GM23338 (cell line): Measurements from ENCODE around the gene SUSD1. TPM values are rescaled to one million over a fixed set of nuclear protein-coding genes. Genes with fewer than 3 reads are reported as not detected.

ENCODE experiments used
- ATAC-seq: fragments of 200-7000 bp; cut with Tn5 transposase; 3 replicates; pipeline ENCODE4 v1.9.1; 2020
- DNase-seq: peaks from one replicate; pipeline ENCODE4 v3.0.0-alpha.2; 2015; ENCODE audit warnings: low spot score
- H2AFZ ChIP-seq: fragments of 200-600 bp; sonication (generic); 2 replicates; pipeline ENCODE4 v1.8.0; 2016; ENCODE audit warnings: antibody characterized with exemption, mild to moderate bottlenecking, moderate library complexity
- H3F3A ChIP-seq: fragments of 200-600 bp; sonication (generic); replicated peaks from 2 replicates; pipeline ENCODE4 v1.8.0; 2017; ENCODE audit warnings: antibody characterized with exemption, mixed run types, low read depth
- H3K27ac ChIP-seq: fragments of 200-600 bp; sonication (generic); 2 replicates; pipeline ENCODE4 v1.6.1; 2016; ENCODE audit warnings: low read depth
- H3K27me3 ChIP-seq: fragments of 200-600 bp; sonication (generic); 2 replicates; pipeline ENCODE4 v1.8.0; 2016; ENCODE audit warnings: mild to moderate bottlenecking, mixed run types, moderate library complexity; ENCODE audit not compliant: insufficient read depth
- H3K36me3 ChIP-seq: fragments of 200-600 bp; sonication (generic); 2 replicates; pipeline ENCODE4 v1.8.0; 2016; ENCODE audit warnings: mild to moderate bottlenecking; ENCODE audit not compliant: insufficient read depth
- H3K4me1 ChIP-seq: fragments of 200-600 bp; sonication (generic); 2 replicates; pipeline ENCODE4 v1.8.0; 2016; ENCODE audit warnings: mild to moderate bottlenecking, moderate library complexity; ENCODE audit not compliant: insufficient read depth
- H3K4me2 ChIP-seq: fragments of 200-600 bp; sonication (generic); 2 replicates; pipeline ENCODE4 v1.7.1; 2017; ENCODE audit warnings: mixed run types
- H3K4me3 ChIP-seq: fragments of 200-600 bp; sonication (generic); 2 replicates; pipeline ENCODE4 v1.6.1; 2016; ENCODE audit warnings: mixed run types
- H3K79me2 ChIP-seq: fragments of 200-600 bp; sonication (generic); replicated peaks from 2 replicates; pipeline ENCODE4 v1.8.0; 2017; ENCODE audit warnings: mild to moderate bottlenecking; ENCODE audit not compliant: insufficient read depth
- H3K9me2 ChIP-seq: fragments of 200-600 bp; sonication (generic); 2 replicates; pipeline ENCODE4 v1.8.0; 2017; ENCODE audit not compliant: insufficient read depth
- H4K20me1 ChIP-seq: fragments of 200-600 bp; sonication (generic); replicated peaks from 2 replicates; pipeline ENCODE4 v1.8.0; 2017; ENCODE audit warnings: mild to moderate bottlenecking; ENCODE audit not compliant: insufficient read depth
- H3K27ac Mint-ChIP-seq: 2 replicates; pipeline ENCODE4 v1.8.0; 2020; ENCODE audit warnings: inconsistent platforms, mild to moderate bottlenecking, moderate library complexity, mixed read lengths
- H3K27me3 Mint-ChIP-seq: 3 replicates; pipeline ENCODE4 v1.8.0; 2022; ENCODE audit warnings: low read depth, mild to moderate bottlenecking, moderate library complexity, mixed read lengths, inconsistent platforms; ENCODE audit not compliant: insufficient read depth, poor library complexity
- H3K36me3 Mint-ChIP-seq: 3 replicates; pipeline ENCODE4 v1.8.0; 2021; ENCODE audit warnings: low read depth, mild to moderate bottlenecking, inconsistent platforms, moderate library complexity, mixed read lengths
- H3K4me1 Mint-ChIP-seq: 3 replicates; pipeline ENCODE4 v1.8.0; 2020; ENCODE audit warnings: mild to moderate bottlenecking, inconsistent platforms, mixed read lengths
- H3K4me3 Mint-ChIP-seq: 3 replicates; pipeline ENCODE4 v1.8.0; 2021; ENCODE audit warnings: moderate library complexity, mild to moderate bottlenecking, inconsistent platforms, mixed read lengths
- H3K9me3 Mint-ChIP-seq: 3 replicates; pipeline ENCODE4 v1.8.0; 2020; ENCODE audit warnings: moderate library complexity, mild to moderate bottlenecking, inconsistent platforms, mixed read lengths
- CREB1 ChIP-seq: fragments of 250-450 bp; sonication (Bioruptor Pico); IDR thresholded peaks from 2 replicates; pipeline ENCODE4 v1.5.0; 2020; ENCODE audit warnings: low read depth, mild to moderate bottlenecking, moderate library complexity
- EZH2phosphoT487 ChIP-seq: fragments of 200-600 bp; sonication (generic); IDR thresholded peaks from one replicate; pipeline ENCODE4 v1.8.1; 2018; ENCODE audit warnings: antibody characterized with exemption; ENCODE audit not compliant: unreplicated experiment
- JUNB ChIP-seq: IDR thresholded peaks from one replicate; pipeline ENCODE4 v1.6.1; 2016; ENCODE audit warnings: antibody characterized with exemption; ENCODE audit not compliant: unreplicated experiment
- POLR2AphosphoS5 ChIP-seq: IDR thresholded peaks from 2 replicates; pipeline ENCODE4 v1.6.1; 2016; ENCODE audit warnings: antibody characterized with exemption, low read depth
- STAT1 ChIP-seq: IDR thresholded peaks from one replicate; pipeline ENCODE4 v1.6.1; 2016; ENCODE audit warnings: antibody characterized with exemption; ENCODE audit not compliant: unreplicated experiment
- ZNF114 ChIP-seq: fragments of 250-450 bp; sonication (Bioruptor Pico); IDR thresholded peaks from 2 replicates; pipeline ENCODE4 v1.5.0; 2020; ENCODE audit warnings: mild to moderate bottlenecking, moderate library complexity
- ZNF462 ChIP-seq: fragments of 250-450 bp; sonication (Bioruptor Pico); IDR thresholded peaks from 2 replicates; pipeline ENCODE4 v1.5.0; 2020; ENCODE audit warnings: mild to moderate bottlenecking, moderate library complexity
- polyA plus RNA-seq: library from polyadenylated mRNA; unstranded; fragments of >200 nt; fragmentation: Nextera tagmentation; extraction: Ambion mirVana; gene quantifications from 2 replicates; pipeline ENCODE4 v1.2.1, GENCODE V29; 2016
- total RNA-seq: library from RNA; depleted of rRNA; stranded (reverse); fragments of >200 nt; shearing (Covaris generic); gene quantifications from 2 replicates; pipeline ENCODE4 v1.2.3, GENCODE V29; 2014

The SUSD1 gene
- total and polyA plus RNA-seq, 2 experiments from 2014 or later: 1.2 to 6.4 TPM

GRCh38 chr9:112054916-112055315 is 120.2 kb downstream of the SUSD1 start (continued):
- TF ChIP-seq ZNF462 (CRISPR knock-in tag): no peak
- TF ChIP-seq STAT1: no peak
- TF ChIP-seq POLR2AphosphoS5: no peak

GRCh38 chr9:112051812-112052211 is 123.3 kb downstream of the SUSD1 start:
- no peak overlapping the region for H3K27ac ChIP-seq
- Mint-ChIP-seq H3K4me3 (no peak overlapping the region), H3K9me3 (no peaks in the 10 kb centered on the region; the same call in 2 of the 3 replicates), H3K36me3 (no peaks in the 10 kb centered on the region), H3K4me1 (no peaks in the 10 kb centered on the region; the same call in 2 of the 3 replicates), H3K27ac (no peak overlapping the region), H3K27me3 (no peaks in the 10 kb centered on the region)
- no peaks in the 10 kb centered on the region for H3F3A ChIP-seq
- DNase-seq (no peak), ATAC-seq (no peak)
- peaks cover 9% of the 10 kb centered on the region for H3K36me3 ChIP-seq
- H3K9me2 ChIP-seq: peaks cover 3% of the 10 kb centered on the region; the same call in 1 of the 2 replicates
- no peaks in the 10 kb centered on the region for H3K79me2 ChIP-seq
- H2AFZ ChIP-seq: no peak overlapping the region
- H4K20me1 ChIP-seq: no peaks in the 10 kb centered on the region
- H3K4me1 ChIP-seq: no peaks in the 10 kb centered on the region
- no peak overlapping the region for H3K4me3 ChIP-seq
- H3K4me2 ChIP-seq: no peak overlapping the region
- H3K27me3 ChIP-seq: no peaks in the 10 kb centered on the region
- TF ChIP-seq ZNF114: no peak
- TF ChIP-seq ZNF462 (CRISPR knock-in tag): no peak
- TF ChIP-seq STAT1: no peak
- no peak for TF ChIP-seq JUNB
- no peak for TF ChIP-seq EZH2phosphoT487
- no peak for TF ChIP-seq CREB1 (CRISPR knock-in tag)
- TF ChIP-seq POLR2AphosphoS5: no peak
